A549 (cell line): ENCODE measurements around the gene CA10. TPM values are rescaled to one million over a fixed set of nuclear protein-coding genes. Genes with fewer than 3 reads are reported as not detected.

Experiments
- ATAC-seq, 2 experiments: fragments of 200-7000 bp in 1 of 2; fragments of >200 bp in 1 of 2; cut with Nextera tagmentation in 1 of 2; cut with Tn5 transposase in 1 of 2; 3 replicates each; pipeline versions ENCODE4 v1.8.0 to v1.9.1; 2018 to 2020; ENCODE audit warnings: mild to moderate bottlenecking in 1 of 2, moderate library complexity in 1 of 2
- CTCF ChIA-PET: fragments of 300-600 bp; sonication (Branson Sonifier 250); formaldehyde crosslinking; extraction: SDS; loops from one replicate; lab custom pipeline; 2021; ENCODE audit warnings: antibody characterized with exemption, inconsistent platforms; lab: Yijun Ruan, JAX
- POLR2A ChIA-PET: fragments of 350-600 bp; formaldehyde crosslinking; extraction: SDS; loops from one replicate; lab custom pipeline; 2021; ENCODE audit warnings: antibody characterized with exemption, inconsistent platforms; lab: Yijun Ruan, JAX
- DNase-seq, 2 experiments: peaks; one replicate each; pipeline versions ENCODE4 v3.0.0 to v3.0.0-alpha.2; 2011 to 2016; ENCODE audit warnings: low read depth in 1 of 2, low spot score in 1 of 2
- FAIRE-seq: peaks from 2 replicates; lab custom pipeline; 2011; peaks lifted over from hg19 to GRCh38; lab: Jason Lieb, UNC
- H3K27ac ChIP-seq, 2 experiments: fragments of >200 bp; sonication (Bioruptor Twin); formaldehyde crosslinking; 3 replicates each; pipeline ENCODE4 v1.5.1; 2016 to 2017
- H3K4me1 ChIP-seq: fragments of >200 bp; sonication (Bioruptor Twin); formaldehyde crosslinking; 3 replicates; pipeline ENCODE4 v1.6.1; 2016
- H3K4me2 ChIP-seq: fragments of >200 bp; sonication (Bioruptor Twin); formaldehyde crosslinking; 3 replicates; pipeline ENCODE4 v1.6.1; 2016
- H3K4me3 ChIP-seq: fragments of >200 bp; sonication (Bioruptor Twin); formaldehyde crosslinking; 3 replicates; pipeline ENCODE4 v1.5.1; 2016
- H3K9me3 ChIP-seq: fragments of >200 bp; sonication (Bioruptor Twin); formaldehyde crosslinking; 3 replicates; pipeline ENCODE4 v1.6.1; 2016
- EHF ChIP-seq: fragments of 250-450 bp; sonication (Bioruptor Pico); IDR thresholded peaks from 2 replicates; pipeline ENCODE4 v1.5.0; 2020; ENCODE audit warnings: mild to moderate bottlenecking
- FOSB ChIP-seq: fragments of 250-450 bp; sonication (Bioruptor Pico); IDR thresholded peaks from 2 replicates; pipeline ENCODE4 v1.5.0; 2020; ENCODE audit warnings: mild to moderate bottlenecking, moderate library complexity
- FOSL2 ChIP-seq, 2 experiments: fragments of 450-650 bp in 1 of 2; fragments of >200 bp in 1 of 2; sonication (Bioruptor Twin) in 1 of 2; formaldehyde crosslinking; IDR thresholded peaks; 2 replicates each; pipeline versions ENCODE4 v1.5.0 to v1.6.1; 2016 to 2020; ENCODE audit warnings: mild to moderate bottlenecking in 1 of 2, moderate library complexity in 1 of 2
- HOXA7 ChIP-seq: fragments of 250-450 bp; sonication (Bioruptor Pico); IDR thresholded peaks from 2 replicates; pipeline ENCODE4 v1.5.0; 2020; ENCODE audit warnings: mild to moderate bottlenecking, moderate library complexity
- HOXB13 ChIP-seq: fragments of 250-450 bp; sonication (Bioruptor Pico); IDR thresholded peaks from 2 replicates; pipeline ENCODE4 v1.5.0; 2020; ENCODE audit warnings: low read depth, mild to moderate bottlenecking, moderate library complexity
- JUN ChIP-seq, 2 experiments: fragments of >200 bp; sonication (Bioruptor Twin); formaldehyde crosslinking; IDR thresholded peaks; 2 replicates in 1 of 2; 3 replicates in 1 of 2; pipeline ENCODE4 v1.6.1; 2016 to 2017
- JUNB ChIP-seq: fragments of >200 bp; sonication (Bioruptor Twin); formaldehyde crosslinking; IDR thresholded peaks from 2 replicates; pipeline ENCODE4 v1.6.1; 2016
- MYC ChIP-seq: IDR thresholded peaks from 2 replicates; pipeline ENCODE4 v1.6.1; 2012; ENCODE audit warnings: mild to moderate bottlenecking, inconsistent platforms, low read length, improper control_type of control experiment, borderline replicate concordance
- NFE2L2 ChIP-seq: fragments of 150-350 bp; conservative IDR thresholded peaks from 2 replicates; pipeline ENCODE4 v1.6.1; 2014; ENCODE audit warnings: low read length
- NPAS2 ChIP-seq: fragments of 250-450 bp; sonication (Bioruptor Pico); IDR thresholded peaks from 2 replicates; pipeline ENCODE4 v1.8.0; 2022; ENCODE audit warnings: mild to moderate bottlenecking, moderate library complexity, borderline replicate concordance
- PHF8 ChIP-seq: fragments of 200-600 bp; sonication (generic); IDR thresholded peaks from 2 replicates; pipeline ENCODE4 v1.6.1; 2016; ENCODE audit warnings: low read depth, mild to moderate bottlenecking, antibody characterized with exemption, moderate library complexity, borderline replicate concordance
- RFX5 ChIP-seq: fragments of 450-650 bp; IDR thresholded peaks from 2 replicates; pipeline ENCODE4 v1.7.1; 2014; ENCODE audit warnings: antibody characterized with exemption, mild to moderate bottlenecking, moderate library complexity
- SMC3 ChIP-seq: fragments of >200 bp; sonication (Bioruptor Twin); formaldehyde crosslinking; IDR thresholded peaks from 3 replicates; pipeline ENCODE4 v1.6.1; 2018; ENCODE audit warnings: inconsistent platforms
- TFCP2L1 ChIP-seq: fragments of 250-450 bp; sonication (Bioruptor Pico); IDR thresholded peaks from 2 replicates; pipeline ENCODE4 v1.5.0; 2021; ENCODE audit warnings: mild to moderate bottlenecking
- ZSCAN20 ChIP-seq: fragments of 250-450 bp; sonication (Bioruptor Pico); IDR thresholded peaks from 2 replicates; pipeline ENCODE4 v1.8.0; 2022; ENCODE audit warnings: mild to moderate bottlenecking, moderate library complexity
- WGBS: methylation state at CpG from one replicate; pipeline ENCODE4 v1.1.6; 2017; ENCODE audit errors: missing lambda C conversion rate; 5-methylcytosine and 5-hydroxymethylcytosine counted together
- polyA plus RNA-seq, 4 experiments: library from polyadenylated mRNA; depleted of rRNA in 3 of 4; stranded (reverse); fragments of >200 nt; fragmentation: RNase III in 1 of 4; extraction: RNeasy Plus Mini Kit Qiagen cat#74134 plus additional on column Dnase treatment in 1 of 4; gene quantifications; 2 replicates in 3 of 4; 3 replicates in 1 of 4; pipeline ENCODE4 v1.2.3, GENCODE V29; 2011 to 2017
- TF ChIP-seq, protein P1 (sequence below): fragments of 150-350 bp; IDR thresholded peaks from 2 replicates; pipeline ENCODE4 v1.6.1; 2014; ENCODE audit warnings: low read depth, mild to moderate bottlenecking, low read length
- TF ChIP-seq, protein P2 (sequence below): fragments of 250-450 bp; sonication (Bioruptor Pico); IDR thresholded peaks from 2 replicates; pipeline ENCODE4 v1.5.0; 2021; ENCODE audit warnings: mild to moderate bottlenecking, moderate library complexity, borderline replicate concordance
- TF ChIP-seq, protein P3 (sequence below): IDR thresholded peaks from 2 replicates; pipeline ENCODE4 v1.6.1; 2012
- TF ChIP-seq, protein P4 (sequence below): fragments of 250-450 bp; sonication (Bioruptor Pico); IDR thresholded peaks from 2 replicates; pipeline ENCODE4 v1.5.0; 2020; ENCODE audit warnings: low read depth, mild to moderate bottlenecking, moderate library complexity
- TF ChIP-seq, protein P5 (sequence below): IDR thresholded peaks from 2 replicates; pipeline ENCODE4 v1.6.1; 2012; ENCODE audit warnings: low read depth, borderline replicate concordance
- TF ChIP-seq, protein P6 (sequence below): fragments of >200 bp; sonication (Bioruptor Twin); formaldehyde crosslinking; IDR thresholded peaks from 3 replicates; pipeline ENCODE4 v1.5.1; 2016

Gene CA10
- polyA plus RNA-seq, 2 of the 4 experiments (the other 2 are of a cell fraction): not detected

DNA sequence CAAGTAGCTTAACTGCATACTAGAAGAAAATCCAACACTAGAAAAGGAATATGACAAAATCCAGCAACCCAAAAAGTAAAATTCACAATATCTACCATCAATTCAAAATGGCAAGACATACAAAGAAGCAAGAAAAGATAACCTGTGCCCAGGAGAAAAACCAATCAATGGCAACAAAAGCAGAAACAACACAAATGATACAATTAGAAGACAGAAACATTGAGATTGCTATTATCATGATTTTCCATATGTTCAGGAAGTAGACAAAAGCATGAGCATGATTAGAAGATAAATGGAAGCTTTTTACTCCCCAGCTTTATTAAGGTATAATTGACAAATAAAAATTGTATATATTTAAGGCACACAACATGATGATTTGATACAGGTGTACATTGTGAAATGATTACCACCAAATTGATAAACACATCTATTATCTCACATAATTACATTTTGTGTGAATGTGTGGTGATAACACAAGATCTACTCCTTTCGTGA is 117.3 kb downstream of the CA10 start:
- TF ChIP-seq, protein P1, sequence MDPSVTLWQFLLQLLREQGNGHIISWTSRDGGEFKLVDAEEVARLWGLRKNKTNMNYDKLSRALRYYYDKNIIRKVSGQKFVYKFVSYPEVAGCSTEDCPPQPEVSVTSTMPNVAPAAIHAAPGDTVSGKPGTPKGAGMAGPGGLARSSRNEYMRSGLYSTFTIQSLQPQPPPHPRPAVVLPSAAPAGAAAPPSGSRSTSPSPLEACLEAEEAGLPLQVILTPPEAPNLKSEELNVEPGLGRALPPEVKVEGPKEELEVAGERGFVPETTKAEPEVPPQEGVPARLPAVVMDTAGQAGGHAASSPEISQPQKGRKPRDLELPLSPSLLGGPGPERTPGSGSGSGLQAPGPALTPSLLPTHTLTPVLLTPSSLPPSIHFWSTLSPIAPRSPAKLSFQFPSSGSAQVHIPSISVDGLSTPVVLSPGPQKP: no peak
- TF ChIP-seq EHF (CRISPR knock-in tag) (no peak), FOSL2 (IDR thresholded peaks at IDR 0.05) (no peak), FOSL2 (CRISPR knock-in tag; IDR thresholded peaks at IDR 0.05) (no peak)
- CTCF ChIA-PET: no interaction called here
- Histone ChIP-seq H3K4me2 (no peak overlapping the region), H3K9me3 (no peaks in the 10 kb centered on the region), H3K27ac (no peak overlapping the region), H3K4me3 (no peak overlapping the region), H3K4me1 (no peaks in the 10 kb centered on the region)
- FAIRE-seq (no peak), ATAC-seq (no peak), DNase-seq (no peak)
- 2% methylated on average over 1 of the region's 1 CpG for WGBS
- POLR2A ChIA-PET: no interaction called here

DNA sequence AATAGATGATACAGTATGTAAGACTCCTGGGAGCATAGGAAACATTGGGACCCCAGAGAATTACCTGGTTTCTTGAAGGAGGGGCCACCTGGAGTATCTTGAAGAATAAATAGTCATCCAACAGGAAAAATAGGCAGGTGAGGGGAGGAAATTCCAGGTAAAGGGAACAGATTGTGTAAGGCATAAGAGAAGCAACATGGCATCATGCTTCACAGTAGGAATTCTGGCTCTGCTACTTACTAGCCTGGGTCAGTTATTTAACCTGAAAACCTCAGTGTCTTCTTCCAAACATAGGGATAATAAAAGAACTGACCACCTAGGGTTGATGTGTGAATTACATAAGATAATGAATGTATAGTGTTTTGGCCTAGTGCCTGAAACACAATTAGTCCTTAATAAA is 122.1 kb downstream of the CA10 start:
- H3K27ac ChIP-seq: no peak overlapping the region
- ChIA-PET CTCF (interaction anchor here (0.6 kb wide), 1 partner anchor 10 kb away, joined by 3 read pairs; no protein-coding TSS in a partner anchor), POLR2A (no interaction called here)
- no peak for ATAC-seq
- DNase-seq: no peak
- H3K4me2 ChIP-seq: no peak overlapping the region
- no peak for FAIRE-seq
- TF ChIP-seq NFE2L2 (no peak), ZSCAN20 (CRISPR knock-in tag) (no peak), JUN (IDR thresholded peaks at IDR 0.05) (no peak), RFX5 (no peak), MYC (no peak), NPAS2 (CRISPR knock-in tag) (no peak)
- TF ChIP-seq, protein P1: no peak
- TF ChIP-seq, protein P2, sequence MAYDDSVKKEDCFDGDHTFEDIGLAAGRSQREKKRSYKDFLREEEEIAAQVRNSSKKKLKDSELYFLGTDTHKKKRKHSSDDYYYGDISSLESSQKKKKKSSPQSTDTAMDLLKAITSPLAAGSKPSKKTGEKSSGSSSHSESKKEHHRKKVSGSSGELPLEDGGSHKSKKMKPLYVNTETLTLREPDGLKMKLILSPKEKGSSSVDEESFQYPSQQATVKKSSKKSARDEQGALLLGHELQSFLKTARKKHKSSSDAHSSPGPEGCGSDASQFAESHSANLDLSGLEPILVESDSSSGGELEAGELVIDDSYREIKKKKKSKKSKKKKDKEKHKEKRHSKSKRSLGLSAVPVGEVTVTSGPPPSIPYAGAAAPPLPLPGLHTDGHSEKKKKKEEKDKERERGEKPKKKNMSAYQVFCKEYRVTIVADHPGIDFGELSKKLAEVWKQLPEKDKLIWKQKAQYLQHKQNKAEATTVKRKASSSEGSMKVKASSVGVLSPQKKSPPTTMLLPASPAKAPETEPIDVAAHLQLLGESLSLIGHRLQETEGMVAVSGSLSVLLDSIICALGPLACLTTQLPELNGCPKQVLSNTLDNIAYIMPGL (CRISPR knock-in tag): no peak
- TF ChIP-seq, protein P3, sequence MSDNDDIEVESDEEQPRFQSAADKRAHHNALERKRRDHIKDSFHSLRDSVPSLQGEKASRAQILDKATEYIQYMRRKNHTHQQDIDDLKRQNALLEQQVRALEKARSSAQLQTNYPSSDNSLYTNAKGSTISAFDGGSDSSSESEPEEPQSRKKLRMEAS: no peak
- TF ChIP-seq, all 56 proteins: peak for 0
- H3K9me3 ChIP-seq: no peaks in the 10 kb centered on the region
- H3K4me3 ChIP-seq: no peak overlapping the region
- no peaks in the 10 kb centered on the region for H3K4me1 ChIP-seq

DNA sequence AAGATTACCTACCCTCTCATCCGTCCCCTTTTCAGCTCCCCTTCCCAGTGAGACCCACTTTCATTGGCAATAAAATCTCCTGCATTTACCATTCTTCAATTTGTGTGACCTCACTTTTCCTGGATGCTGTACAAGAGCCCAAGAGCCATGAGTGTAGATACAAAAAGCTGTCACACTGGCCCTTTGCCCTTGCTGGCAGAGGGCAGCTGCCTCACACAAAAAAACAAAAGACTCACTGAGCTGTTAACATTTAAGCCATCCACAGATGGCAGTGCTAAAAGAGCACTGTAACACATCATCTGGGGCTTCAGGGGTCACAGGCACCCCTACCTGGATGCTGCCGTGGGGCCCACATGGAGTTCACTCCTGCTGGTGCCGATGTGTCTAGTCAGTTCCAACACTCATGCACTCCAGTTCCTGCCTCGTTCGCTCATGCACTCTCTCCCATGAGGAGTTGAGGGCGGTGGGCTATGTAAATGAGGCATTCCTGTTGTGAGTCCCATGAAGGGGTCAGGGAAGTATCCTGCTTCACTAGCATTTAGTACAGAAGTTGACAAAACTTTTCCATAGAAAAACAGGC is 123.1 kb downstream of the CA10 start:
- no peak overlapping the region for H3K4me3 ChIP-seq
- no peaks in the 10 kb centered on the region for H3K4me1 ChIP-seq
- WGBS: 4% methylated on average over 6 of the region's 6 CpGs
- TF ChIP-seq FOSB (CRISPR knock-in tag) (no peak), TFCP2L1 (no peak), HOXB13 (CRISPR knock-in tag) (no peak), MYC (no peak), NFE2L2 (no peak), ZSCAN20 (CRISPR knock-in tag) (no peak), JUNB (no peak), HOXA7 (no peak), NPAS2 (CRISPR knock-in tag) (no peak), SMC3 (no peak), PHF8 (no peak)
- TF ChIP-seq, protein P4, sequence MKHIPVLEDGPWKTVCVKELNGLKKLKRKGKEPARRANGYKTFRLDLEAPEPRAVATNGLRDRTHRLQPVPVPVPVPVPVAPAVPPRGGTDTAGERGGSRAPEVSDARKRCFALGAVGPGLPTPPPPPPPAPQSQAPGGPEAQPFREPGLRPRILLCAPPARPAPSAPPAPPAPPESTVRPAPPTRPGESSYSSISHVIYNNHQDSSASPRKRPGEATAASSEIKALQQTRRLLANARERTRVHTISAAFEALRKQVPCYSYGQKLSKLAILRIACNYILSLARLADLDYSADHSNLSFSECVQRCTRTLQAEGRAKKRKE: no peak
- TF ChIP-seq, protein P5, sequence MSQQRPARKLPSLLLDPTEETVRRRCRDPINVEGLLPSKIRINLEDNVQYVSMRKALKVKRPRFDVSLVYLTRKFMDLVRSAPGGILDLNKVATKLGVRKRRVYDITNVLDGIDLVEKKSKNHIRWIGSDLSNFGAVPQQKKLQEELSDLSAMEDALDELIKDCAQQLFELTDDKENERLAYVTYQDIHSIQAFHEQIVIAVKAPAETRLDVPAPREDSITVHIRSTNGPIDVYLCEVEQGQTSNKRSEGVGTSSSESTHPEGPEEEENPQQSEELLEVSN: no peak
- TF ChIP-seq, protein P6, sequence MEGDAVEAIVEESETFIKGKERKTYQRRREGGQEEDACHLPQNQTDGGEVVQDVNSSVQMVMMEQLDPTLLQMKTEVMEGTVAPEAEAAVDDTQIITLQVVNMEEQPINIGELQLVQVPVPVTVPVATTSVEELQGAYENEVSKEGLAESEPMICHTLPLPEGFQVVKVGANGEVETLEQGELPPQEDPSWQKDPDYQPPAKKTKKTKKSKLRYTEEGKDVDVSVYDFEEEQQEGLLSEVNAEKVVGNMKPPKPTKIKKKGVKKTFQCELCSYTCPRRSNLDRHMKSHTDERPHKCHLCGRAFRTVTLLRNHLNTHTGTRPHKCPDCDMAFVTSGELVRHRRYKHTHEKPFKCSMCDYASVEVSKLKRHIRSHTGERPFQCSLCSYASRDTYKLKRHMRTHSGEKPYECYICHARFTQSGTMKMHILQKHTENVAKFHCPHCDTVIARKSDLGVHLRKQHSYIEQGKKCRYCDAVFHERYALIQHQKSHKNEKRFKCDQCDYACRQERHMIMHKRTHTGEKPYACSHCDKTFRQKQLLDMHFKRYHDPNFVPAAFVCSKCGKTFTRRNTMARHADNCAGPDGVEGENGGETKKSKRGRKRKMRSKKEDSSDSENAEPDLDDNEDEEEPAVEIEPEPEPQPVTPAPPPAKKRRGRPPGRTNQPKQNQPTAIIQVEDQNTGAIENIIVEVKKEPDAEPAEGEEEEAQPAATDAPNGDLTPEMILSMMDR: no peak
- H3K27ac ChIP-seq: no peak overlapping the region
- ATAC-seq (no peak), DNase-seq (no peak), FAIRE-seq (no peak)
- ChIA-PET CTCF (no interaction called here), POLR2A (no interaction called here)
- H3K9me3 ChIP-seq: no peaks in the 10 kb centered on the region
- H3K4me2 ChIP-seq: no peak overlapping the region
